ENCODE results near the gene EXD3.
"Not testable (repeated sequence)": the region's sequence is repeated elsewhere in the genome, so short reads cannot be mapped to it uniquely, and the experiment has no call there.

EXD3 gene

GRCh38 chr9:137411260-137411644 lies 11.7 kb downstream of the EXD3 start:
- DNase-seq (ENCODE audit: low spot score) = no peak

GRCh38 chr9:137410891-137411249 lies 12.1 kb downstream of the EXD3 start:
- no peak for DNase-seq (ENCODE audit: low spot score)

- not testable (repeated sequence) for DNase-seq (ENCODE audit: low spot score)
These were observed 12.6 kb downstream of the EXD3 start for GRCh38 chr9:137410236-137410890.

GRCh38 chr9:137409515-137409914 lies 13.4 kb downstream of the EXD3 start:
- no peak for DNase-seq (ENCODE audit: low spot score)

- no peak for DNase-seq (ENCODE audit: low spot score)
These were observed 14.1 kb downstream of the EXD3 start for GRCh38 chr9:137408651-137409405.

- DNase-seq (ENCODE audit: low spot score) = no peak
These were observed 15.2 kb downstream of the EXD3 start for GRCh38 chr9:137407590-137408300.

- DNase-seq (ENCODE audit: low spot score) = no peak
These were observed 15.9 kb downstream of the EXD3 start for GRCh38 chr9:137406876-137407589.

GRCh38 chr9:137406085-137406760 lies 16.7 kb downstream of the EXD3 start:
- no peak for DNase-seq (ENCODE audit: low spot score)

GRCh38 chr9:137405677-137406081 lies 17.3 kb downstream of the EXD3 start:
- DNase-seq (ENCODE audit: low spot score) = no peak

- no peak for DNase-seq (ENCODE audit: low spot score)
These were observed 17.9 kb downstream of the EXD3 start for GRCh38 chr9:137404961-137405567.

GRCh38 chr9:137403269-137403668 lies 19.7 kb downstream of the EXD3 start:
- DNase-seq (ENCODE audit: low spot score) = no peak

GRCh38 chr9:137402746-137403145 lies 20.2 kb downstream of the EXD3 start:
- no peak for DNase-seq (ENCODE audit: low spot score)

GRCh38 chr9:137398561-137399468 lies 24.1 kb downstream of the EXD3 start:
- no peak for DNase-seq (ENCODE audit: low spot score)

- DNase-seq (ENCODE audit: low spot score) = no peak
These were observed 25.1 kb downstream of the EXD3 start for GRCh38 chr9:137397675-137398423.

GRCh38 chr9:137396634-137397367 lies 26.2 kb downstream of the EXD3 start:
- no peak for DNase-seq (ENCODE audit: low spot score)

- DNase-seq (ENCODE audit: low spot score) = no peak
These were observed 26.7 kb downstream of the EXD3 start for GRCh38 chr9:137396227-137396626.

GRCh38 chr9:137395666-137396010 lies 27.3 kb downstream of the EXD3 start:
- DNase-seq (ENCODE audit: low spot score) = no peak

- no peak for DNase-seq (ENCODE audit: low spot score)
These were observed 27.9 kb downstream of the EXD3 start for GRCh38 chr9:137394866-137395665.
